Stimulated activated CD8-positive, alpha-beta memory T cell treated with anti-CD3 and anti-CD28 coated beads, Interleukin-12 subunit alpha, Interleukin-12 subunit beta, amount 100 ng/mL, for 1 hour (primary cell): Measurements from ENCODE around the gene PRKCA.

Source experiments
- DNase-seq: peaks from one replicate; pipeline ENCODE4 v3.0.0-alpha.2; 2020; ENCODE audit warnings: low read depth

PRKCA gene

GRCh38 chr17:66518677-66519076, 216.3 kb downstream of the PRKCA start:
- DNase-seq = no peak

- no peak for DNase-seq
Measured at GRCh38 chr17:66519154-66519553, 216.7 kb downstream of the PRKCA start.

GRCh38 chr17:66520999-66521398, 218.6 kb downstream of the PRKCA start:
- DNase-seq = no peak

- DNase-seq = no peak
Measured at GRCh38 chr17:66522591-66523272, 220.3 kb downstream of the PRKCA start.

- no peak for DNase-seq
Measured at GRCh38 chr17:66523378-66524200, 221.2 kb downstream of the PRKCA start.

- DNase-seq = no peak
Measured at GRCh38 chr17:66524877-66525276, 222.5 kb downstream of the PRKCA start.

- no peak for DNase-seq
Measured at GRCh38 chr17:66525338-66525737, 222.9 kb downstream of the PRKCA start.

GRCh38 chr17:66526827-66527226, 224.4 kb downstream of the PRKCA start:
- DNase-seq = no peak

- DNase-seq = no peak
Measured at GRCh38 chr17:66527335-66527734, 224.9 kb downstream of the PRKCA start.

- DNase-seq = no peak
Measured at GRCh38 chr17:66531851-66532295, 229.5 kb downstream of the PRKCA start.

- no peak for DNase-seq
Measured at GRCh38 chr17:66533572-66533971, 231.2 kb downstream of the PRKCA start.

- DNase-seq = no peak
Measured at GRCh38 chr17:66533986-66534385, 231.6 kb downstream of the PRKCA start.

- no peak for DNase-seq
Measured at GRCh38 chr17:66535611-66536010, 233.2 kb downstream of the PRKCA start.

- DNase-seq = no peak
Measured at GRCh38 chr17:66537502-66537901, 235.1 kb downstream of the PRKCA start.

GRCh38 chr17:66538776-66539175, 236.4 kb downstream of the PRKCA start:
- no peak for DNase-seq

GRCh38 chr17:66540131-66540781, 237.8 kb downstream of the PRKCA start:
- no peak for DNase-seq

- DNase-seq = no peak
Measured at GRCh38 chr17:66541461-66542128, 239.2 kb downstream of the PRKCA start.

- DNase-seq = no peak
Measured at GRCh38 chr17:66542129-66542966, 239.9 kb downstream of the PRKCA start.

- no peak for DNase-seq
Measured at GRCh38 chr17:66542967-66543520, 240.6 kb downstream of the PRKCA start.

GRCh38 chr17:66543526-66543925, 241.1 kb downstream of the PRKCA start:
- no peak for DNase-seq

GRCh38 chr17:66545918-66546317, 243.5 kb downstream of the PRKCA start:
- DNase-seq = no peak
